H1 (cell line): ENCODE data around the gene MADD.

Experiments used
- BRCA1 ChIP-seq: IDR thresholded peaks from 2 replicates; pipeline ENCODE4 v1.6.1; 2012; ENCODE audit warnings: low read depth, low read length, improper control_type of control experiment
- CEBPB ChIP-seq: IDR thresholded peaks from 2 replicates; pipeline ENCODE4 v1.6.1; 2012; ENCODE audit warnings: low read depth, low read length
- CTCF ChIP-seq, 3 experiments: IDR thresholded peaks; 1 replicate in 2 of 3; 2 replicates in 1 of 3; pipeline versions ENCODE4 v1.5.1 to v1.6.1; 2011; ENCODE audit warnings: low read length in 3 of 3, mild to moderate bottlenecking in 3 of 3, inconsistent platforms in 2 of 3, low read depth in 1 of 3, moderate library complexity in 1 of 3; ENCODE audit not compliant: insufficient read depth in 1 of 3; ENCODE audit errors: control extremely low read depth in 1 of 3
- EP300 ChIP-seq, 2 experiments: IDR thresholded peaks; 1 replicate in 1 of 2; 2 replicates in 1 of 2; pipeline ENCODE4 v1.6.1; 2011 to 2012; ENCODE audit warnings: low read depth in 2 of 2, low read length in 2 of 2, mild to moderate bottlenecking in 2 of 2, borderline replicate concordance in 1 of 2, inconsistent platforms in 1 of 2, moderate library complexity in 1 of 2
- EZH2 ChIP-seq: fragments of 200-600 bp; sonication (generic); IDR thresholded peaks from 2 replicates; pipeline ENCODE4 v1.7.1; 2012; ENCODE audit warnings: low read depth, mild to moderate bottlenecking, moderate library complexity, low read length, inconsistent platforms; ENCODE audit not compliant: severe bottlenecking
- MAFK ChIP-seq: IDR thresholded peaks from 2 replicates; pipeline ENCODE4 v1.6.1; 2012; ENCODE audit warnings: low read depth, mild to moderate bottlenecking, improper control_type of control experiment, low read length
- MAX ChIP-seq: IDR thresholded peaks from 2 replicates; pipeline ENCODE4 v1.6.1; 2012; ENCODE audit warnings: inconsistent platforms
- POLR2A ChIP-seq, 2 experiments: IDR thresholded peaks; 1 replicate in 1 of 2; 2 replicates in 1 of 2; pipeline ENCODE4 v1.6.1; 2011; ENCODE audit warnings: low read depth in 2 of 2, low read length in 2 of 2, mild to moderate bottlenecking in 2 of 2; ENCODE audit errors: control extremely low read depth in 1 of 2
- POLR2AphosphoS5 ChIP-seq: IDR thresholded peaks from 2 replicates; pipeline ENCODE4 v1.6.1; 2011; ENCODE audit warnings: low read depth, low read length
- TAF7 ChIP-seq: optimal IDR thresholded peaks from 2 replicates; pipeline ENCODE3; 2011; ENCODE audit warnings: low read depth, mild to moderate bottlenecking, inconsistent platforms, low read length, moderate library complexity, borderline replicate concordance
- TEAD4 ChIP-seq: IDR thresholded peaks from 2 replicates; pipeline ENCODE4 v1.6.1; 2012; ENCODE audit warnings: low read depth, low read length, inconsistent platforms, mixed read lengths

- TF ChIP-seq CTCF (IDR thresholded peaks at IDR 0.05; ENCODE audit: control extremely low read depth in 1 of 3, insufficient read depth in 1 of 3, low read depth in 1 of 3, low read length in 3 of 3) (no peak), EZH2 (no peak), TEAD4 (no peak), MAFK (no peak), POLR2A (IDR thresholded peaks at IDR 0.05; ENCODE audit: control extremely low read depth in 1 of 2, low read depth in 2 of 2, low read length in 2 of 2) (no peak), EP300 (IDR thresholded peaks at IDR 0.05; ENCODE audit: borderline replicate concordance in 1 of 2, low read depth in 2 of 2, low read length in 2 of 2) (no peak), BRCA1 (no peak), CEBPB (no peak), TAF7 (no peak), POLR2AphosphoS5 (no peak), MAX (no peak)
These were observed 63.6 kb downstream of the MADD start for GRCh38 chr11:47333526-47333845.
